OCI-LY1 (cell line): ENCODE measurements around the gene RALB.

Experiments
- H2AFZ ChIP-seq: fragments of 200-600 bp; sonication (generic), shearing (Covaris generic); 2 replicates; pipeline ENCODE4 v1.6.0; 2014; ENCODE audit warnings: antibody characterized with exemption, mild to moderate bottlenecking, low read length
- H3F3A ChIP-seq: fragments of 200-600 bp; sonication (generic), shearing (Covaris generic); 2 replicates; pipeline ENCODE4 v1.6.0; 2014; ENCODE audit warnings: mild to moderate bottlenecking, antibody characterized with exemption, low read length, moderate library complexity; ENCODE audit not compliant: insufficient read depth
- H3K27ac ChIP-seq: fragments of 200-600 bp; sonication (generic); 2 replicates; pipeline ENCODE4 v1.5.1; 2014; ENCODE audit warnings: low read length, mixed run types, mild to moderate bottlenecking, low read depth; ENCODE audit not compliant: poor library complexity, severe bottlenecking
- H3K27me3 ChIP-seq: fragments of 200-600 bp; sonication (generic); 2 replicates; pipeline ENCODE4 v1.6.0; 2014; ENCODE audit warnings: antibody characterized with exemption, mild to moderate bottlenecking, low read length, moderate library complexity; ENCODE audit not compliant: insufficient read depth
- H3K36me3 ChIP-seq: fragments of 200-600 bp; sonication (generic); 2 replicates; pipeline ENCODE4 v1.6.1; 2014; ENCODE audit warnings: mild to moderate bottlenecking, antibody characterized with exemption, low read length, moderate library complexity, mixed read lengths; ENCODE audit not compliant: insufficient read depth
- H3K4me1 ChIP-seq: fragments of 200-600 bp; sonication (generic); 2 replicates; pipeline ENCODE4 v1.5.1; 2014; ENCODE audit warnings: mild to moderate bottlenecking, low read length, moderate library complexity; ENCODE audit not compliant: insufficient read depth, severe bottlenecking
- H3K4me2 ChIP-seq: fragments of 200-600 bp; sonication (generic), shearing (Covaris generic); 2 replicates; pipeline ENCODE4 v1.6.1; 2014; ENCODE audit warnings: low read length
- H3K4me3 ChIP-seq: fragments of 200-600 bp; sonication (generic); 2 replicates; pipeline ENCODE4 v1.5.1; 2014; ENCODE audit warnings: low read length, low read depth, mild to moderate bottlenecking, mixed read lengths; ENCODE audit not compliant: poor library complexity, severe bottlenecking
- H3K79me2 ChIP-seq: fragments of 200-600 bp; shearing (Covaris generic); 2 replicates; pipeline ENCODE4 v1.6.1; 2016; ENCODE audit warnings: mixed run types, low read length, mixed read lengths; ENCODE audit not compliant: insufficient read depth
- H3K9ac ChIP-seq: fragments of 200-600 bp; sonication (generic), shearing (Covaris generic); 2 replicates; pipeline ENCODE4 v1.6.1; 2014; ENCODE audit warnings: mild to moderate bottlenecking, low read length, mixed read lengths
- H3K9me2 ChIP-seq: fragments of 200-600 bp; sonication (generic), shearing (Covaris generic); 2 replicates; pipeline ENCODE4 v1.6.1; 2014; ENCODE audit warnings: low read depth, mild to moderate bottlenecking, low read length, mixed read lengths
- H3K9me3 ChIP-seq: fragments of 200-600 bp; shearing (Covaris generic); 2 replicates; pipeline ENCODE4 v1.6.1; 2014; ENCODE audit warnings: low read length, mixed read lengths
- H4K20me1 ChIP-seq: fragments of 200-600 bp; sonication (generic), shearing (Covaris generic); 2 replicates; pipeline ENCODE4 v1.6.0; 2016; ENCODE audit warnings: mild to moderate bottlenecking, low read length; ENCODE audit not compliant: insufficient read depth
- CTCF ChIP-seq: fragments of 200-600 bp; sonication (generic), shearing (Covaris generic); IDR thresholded peaks from 2 replicates; pipeline ENCODE4 v1.5.1; 2017; ENCODE audit warnings: mild to moderate bottlenecking, antibody characterized with exemption, low read length, moderate library complexity, mixed read lengths
- EZH2 ChIP-seq: fragments of 200-600 bp; sonication (generic), shearing (Covaris generic); IDR thresholded peaks from 2 replicates; pipeline ENCODE4 v1.8.0; 2017; ENCODE audit warnings: borderline replicate concordance, mixed run types, mild to moderate bottlenecking, antibody characterized with exemption, low read length, moderate library complexity, mixed read lengths

RALB gene

GRCh38 chr2:120223034-120223912 lies 29.4 kb upstream of the RALB start, which contains the start of gene TMEM185B:
TSS of gene TMEM185B (minus strand) at chr2:120223400. CDS start at chr2:120222976, 424 bp downstream.
- H3K4me2 ChIP-seq = peak within 1 kb of the TSS; percentile 94
- H3K27me3 ChIP-seq = no peaks in the 10 kb centered on the region
- peaks cover 44% of the 10 kb centered on the region for H3K36me3 ChIP-seq
- no peak within 1 kb of the TSS for H2AFZ ChIP-seq
- no peaks in the 10 kb centered on the region for H3K9me2 ChIP-seq
- H3K4me3 ChIP-seq = peak within 1 kb of the TSS; percentile 86
- H3F3A ChIP-seq = 0 out of 2 replicates have a peak, but pooled peaks cover 3% of the 10 kb centered on the region
- peak within 1 kb of the TSS; percentile 92 for H3K9ac ChIP-seq
- H3K27ac ChIP-seq = peak within 1 kb of the TSS; percentile 98
- no peaks in the 10 kb centered on the region for H4K20me1 ChIP-seq
- peaks cover 8% of the 10 kb centered on the region; the same call in 1 of the 2 replicates for H3K79me2 ChIP-seq
- peaks cover 82% of the 10 kb centered on the region for H3K4me1 ChIP-seq
- peak; percentile 39; the same call in 1 of the 2 replicates for TF ChIP-seq CTCF
- no peak for TF ChIP-seq EZH2
- no peaks in the 10 kb centered on the region for H3K9me3 ChIP-seq

- peaks cover 8% of the 10 kb centered on the region; the same call in 1 of the 2 replicates for H3K79me2 ChIP-seq
- H3K9me3 ChIP-seq = no peaks in the 10 kb centered on the region
- peak overlapping the region; percentile 98 for H3K27ac ChIP-seq
- no peaks in the 10 kb centered on the region for H4K20me1 ChIP-seq
- H3F3A ChIP-seq = 0 out of 2 replicates have a peak, but pooled peaks cover 5% of the 10 kb centered on the region
- H3K9me2 ChIP-seq = no peaks in the 10 kb centered on the region
- peak overlapping the region; percentile 94 for H3K4me2 ChIP-seq
- no peak for TF ChIP-seq EZH2
- no peak for TF ChIP-seq CTCF
- H2AFZ ChIP-seq = no peak overlapping the region
- H3K4me3 ChIP-seq = peak overlapping the region; percentile 86
- peak overlapping the region; percentile 92 for H3K9ac ChIP-seq
- peaks cover 91% of the 10 kb centered on the region for H3K4me1 ChIP-seq
- peaks cover 35% of the 10 kb centered on the region for H3K36me3 ChIP-seq
- no peaks in the 10 kb centered on the region for H3K27me3 ChIP-seq
Observed at GRCh38 chr2:120224256-120224655, 28.4 kb upstream of the RALB start.

DNA sequence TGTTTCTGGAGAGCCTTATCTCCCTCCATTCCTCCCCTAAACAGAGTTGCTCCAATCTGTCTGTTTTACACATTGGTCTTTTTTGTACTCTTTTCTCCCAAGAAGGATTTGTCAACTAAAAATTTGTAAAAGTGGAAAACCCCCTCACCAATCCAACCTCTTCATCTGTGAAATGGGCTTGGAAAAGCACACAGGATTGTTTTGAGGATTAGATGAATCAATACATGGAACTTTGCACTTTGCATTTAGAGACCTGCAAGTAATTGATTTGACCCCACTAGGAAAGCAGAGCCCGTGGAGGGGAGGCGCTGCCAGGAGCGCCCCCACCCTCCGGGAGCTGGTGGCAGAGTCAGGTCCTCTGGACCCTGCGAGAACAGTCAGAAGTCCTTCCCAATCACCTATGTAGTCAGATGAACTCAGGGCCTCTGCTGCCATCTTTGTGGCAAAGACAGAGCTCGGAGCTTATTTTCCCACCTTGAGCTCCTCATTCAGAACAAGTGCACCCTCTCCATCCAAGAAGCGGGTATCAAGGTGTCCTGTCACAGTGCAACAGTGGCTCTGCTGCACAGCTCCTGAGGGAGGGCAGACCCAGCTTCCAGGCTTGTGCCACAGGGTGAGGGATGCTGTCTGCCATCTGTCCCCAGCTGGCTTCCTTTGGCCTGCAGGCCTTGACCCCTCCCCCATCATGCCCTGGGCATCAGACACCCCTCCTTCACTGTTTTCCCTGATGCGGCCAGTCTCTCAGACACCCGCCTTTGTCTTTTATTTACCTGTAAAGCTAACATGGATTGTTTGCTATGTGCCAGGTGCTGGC lies 27.7 kb upstream of the RALB start:
- TF ChIP-seq CTCF (no peak), EZH2 (no peak)
- Histone ChIP-seq H3K4me2 (peak overlapping the region; percentile 94), H3K9me2 (no peaks in the 10 kb centered on the region), H3F3A (0 out of 2 replicates have a peak, but pooled peaks cover 5% of the 10 kb centered on the region), H3K36me3 (peaks cover 28% of the 10 kb centered on the region), H3K9me3 (no peaks in the 10 kb centered on the region), H2AFZ (no peak overlapping the region), H3K27me3 (no peaks in the 10 kb centered on the region), H3K4me3 (peak overlapping the region; percentile 86), H3K79me2 (peaks cover 8% of the 10 kb centered on the region; the same call in 1 of the 2 replicates), H4K20me1 (no peaks in the 10 kb centered on the region), H3K9ac (peak overlapping the region; percentile 92; the same call in 1 of the 2 replicates), H3K4me1 (peaks cover 94% of the 10 kb centered on the region), H3K27ac (peak overlapping the region; percentile 98)
